GM10266 (cell line): ENCODE results near the gene VPS8.

Experiments used
- DNase-seq: peaks from one replicate; pipeline ENCODE4 v3.0.0; 2012; ENCODE audit errors: extremely low spot score
- TF ChIP-seq, protein P1 (sequence below): IDR thresholded peaks from 2 replicates; pipeline ENCODE4 v1.5.1; 2012; ENCODE audit warnings: mild to moderate bottlenecking, low read depth; ENCODE audit not compliant: control insufficient read depth, insufficient read depth; ENCODE audit errors: missing control alignments

The VPS8 gene

GRCh38 chr3:184814214-184814613, 2.2 kb downstream of the VPS8 start:
- TF ChIP-seq, protein P1, sequence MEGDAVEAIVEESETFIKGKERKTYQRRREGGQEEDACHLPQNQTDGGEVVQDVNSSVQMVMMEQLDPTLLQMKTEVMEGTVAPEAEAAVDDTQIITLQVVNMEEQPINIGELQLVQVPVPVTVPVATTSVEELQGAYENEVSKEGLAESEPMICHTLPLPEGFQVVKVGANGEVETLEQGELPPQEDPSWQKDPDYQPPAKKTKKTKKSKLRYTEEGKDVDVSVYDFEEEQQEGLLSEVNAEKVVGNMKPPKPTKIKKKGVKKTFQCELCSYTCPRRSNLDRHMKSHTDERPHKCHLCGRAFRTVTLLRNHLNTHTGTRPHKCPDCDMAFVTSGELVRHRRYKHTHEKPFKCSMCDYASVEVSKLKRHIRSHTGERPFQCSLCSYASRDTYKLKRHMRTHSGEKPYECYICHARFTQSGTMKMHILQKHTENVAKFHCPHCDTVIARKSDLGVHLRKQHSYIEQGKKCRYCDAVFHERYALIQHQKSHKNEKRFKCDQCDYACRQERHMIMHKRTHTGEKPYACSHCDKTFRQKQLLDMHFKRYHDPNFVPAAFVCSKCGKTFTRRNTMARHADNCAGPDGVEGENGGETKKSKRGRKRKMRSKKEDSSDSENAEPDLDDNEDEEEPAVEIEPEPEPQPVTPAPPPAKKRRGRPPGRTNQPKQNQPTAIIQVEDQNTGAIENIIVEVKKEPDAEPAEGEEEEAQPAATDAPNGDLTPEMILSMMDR, result no peak
- DNase-seq, result no peak

- TF ChIP-seq, protein P1, result no peak
- no peak for DNase-seq
Measured at GRCh38 chr3:184815046-184815930, 3.3 kb downstream of the VPS8 start.

- no peak for DNase-seq
- TF ChIP-seq, protein P1, result no peak
Measured at GRCh38 chr3:184816614-184817013, 4.6 kb downstream of the VPS8 start.

DNA sequence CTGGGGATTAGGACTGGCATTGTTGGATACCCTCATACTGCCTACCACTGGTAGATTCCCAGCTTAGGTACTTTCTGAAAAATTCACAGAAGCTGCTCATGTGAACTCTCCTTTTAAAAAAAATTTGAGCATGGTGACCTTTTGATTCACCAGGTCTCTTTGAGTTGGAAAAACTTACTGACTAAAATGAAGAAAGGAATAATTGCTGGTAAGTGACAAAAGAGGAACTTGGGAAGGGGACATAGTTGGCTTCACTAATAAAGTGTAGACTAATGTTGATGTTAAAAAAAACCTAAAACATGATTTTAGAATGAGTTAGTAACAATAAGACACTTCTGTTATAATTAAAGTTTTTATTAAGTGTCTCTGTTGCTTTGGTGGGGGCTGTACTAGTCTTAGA, 8.6 kb downstream of the VPS8 start:
- no peak for DNase-seq

GRCh38 chr3:184821034-184821433, 9.1 kb downstream of the VPS8 start:
- TF ChIP-seq, protein P1, result no peak
- DNase-seq, result no peak

More for the DNA sequence above, 8.6 kb downstream of the VPS8 start:
- TF ChIP-seq, protein P1, result no peak

GRCh38 chr3:184822081-184822480, 10.1 kb downstream of the VPS8 start:
- TF ChIP-seq, protein P1, result no peak
- no peak for DNase-seq

- TF ChIP-seq, protein P1, result no peak
Measured at GRCh38 chr3:184822654-184823053, 10.7 kb downstream of the VPS8 start.

More at GRCh38 chr3:184822654-184823053, 10.7 kb downstream of the VPS8 start:
- no peak for DNase-seq
